GM12864 (cell line): Measurements from ENCODE around the gene PSPC1.

ENCODE experiments used
- DNase-seq: peaks from one replicate; pipeline ENCODE4 v3.0.0-alpha.2; 2011; ENCODE audit warnings: low read depth
- H3K4me3 ChIP-seq: 2 replicates; pipeline ENCODE4 v1.5.1; 2011; ENCODE audit warnings: mild to moderate bottlenecking, low read depth, low read length, control low read depth
- TF ChIP-seq, protein P1 (sequence below): IDR thresholded peaks from 2 replicates; pipeline ENCODE4 v1.5.1; 2011; ENCODE audit warnings: low read depth, mild to moderate bottlenecking, moderate library complexity, low read length, control low read depth, inconsistent platforms; ENCODE audit errors: missing control alignments

The PSPC1 gene

DNA sequence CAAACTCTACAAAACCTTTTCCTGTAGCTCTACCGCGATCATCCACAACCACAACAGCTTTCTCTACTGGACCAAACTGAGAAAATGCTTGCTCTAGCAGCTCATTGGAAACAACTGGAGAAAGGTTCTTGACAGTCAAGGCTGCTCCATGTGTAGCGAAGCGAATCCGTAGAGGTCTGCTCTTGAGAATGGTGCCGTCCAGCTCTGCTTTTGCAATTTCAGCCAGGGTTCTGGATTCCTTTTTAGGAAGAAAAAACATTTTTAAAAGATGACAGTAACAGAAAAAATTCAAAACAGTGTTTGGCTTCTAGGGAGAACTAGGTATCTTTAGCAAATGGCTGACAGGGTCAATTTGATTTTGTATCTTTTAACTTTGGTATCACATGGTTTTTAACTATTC, 10.4 kb downstream of the PSPC1 start:
- no peak for DNase-seq

DNA sequence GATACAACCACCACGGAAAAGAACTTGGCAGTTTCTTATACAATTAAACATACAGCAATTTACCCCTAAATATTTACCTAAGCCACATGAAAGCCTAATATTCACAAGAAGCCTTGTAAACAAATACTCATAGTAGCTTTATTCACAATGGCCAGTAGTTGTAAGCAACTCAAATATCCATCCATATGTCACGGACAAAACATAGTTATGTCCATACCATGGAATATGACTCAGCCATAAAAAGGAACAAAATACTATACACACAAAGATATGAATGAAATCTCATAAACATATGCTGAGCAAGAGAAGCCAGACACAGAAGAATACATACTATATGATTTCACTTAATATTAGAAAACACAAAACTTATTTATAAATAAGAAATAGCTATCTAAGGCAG, 12.9 kb downstream of the PSPC1 start:
- TF ChIP-seq, protein P1, sequence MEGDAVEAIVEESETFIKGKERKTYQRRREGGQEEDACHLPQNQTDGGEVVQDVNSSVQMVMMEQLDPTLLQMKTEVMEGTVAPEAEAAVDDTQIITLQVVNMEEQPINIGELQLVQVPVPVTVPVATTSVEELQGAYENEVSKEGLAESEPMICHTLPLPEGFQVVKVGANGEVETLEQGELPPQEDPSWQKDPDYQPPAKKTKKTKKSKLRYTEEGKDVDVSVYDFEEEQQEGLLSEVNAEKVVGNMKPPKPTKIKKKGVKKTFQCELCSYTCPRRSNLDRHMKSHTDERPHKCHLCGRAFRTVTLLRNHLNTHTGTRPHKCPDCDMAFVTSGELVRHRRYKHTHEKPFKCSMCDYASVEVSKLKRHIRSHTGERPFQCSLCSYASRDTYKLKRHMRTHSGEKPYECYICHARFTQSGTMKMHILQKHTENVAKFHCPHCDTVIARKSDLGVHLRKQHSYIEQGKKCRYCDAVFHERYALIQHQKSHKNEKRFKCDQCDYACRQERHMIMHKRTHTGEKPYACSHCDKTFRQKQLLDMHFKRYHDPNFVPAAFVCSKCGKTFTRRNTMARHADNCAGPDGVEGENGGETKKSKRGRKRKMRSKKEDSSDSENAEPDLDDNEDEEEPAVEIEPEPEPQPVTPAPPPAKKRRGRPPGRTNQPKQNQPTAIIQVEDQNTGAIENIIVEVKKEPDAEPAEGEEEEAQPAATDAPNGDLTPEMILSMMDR, result no peak
- DNase-seq, result no peak
- no peak overlapping the region for H3K4me3 ChIP-seq

More for the DNA sequence above, 10.4 kb downstream of the PSPC1 start:
- no peak overlapping the region for H3K4me3 ChIP-seq
- TF ChIP-seq, protein P1, result no peak

DNA sequence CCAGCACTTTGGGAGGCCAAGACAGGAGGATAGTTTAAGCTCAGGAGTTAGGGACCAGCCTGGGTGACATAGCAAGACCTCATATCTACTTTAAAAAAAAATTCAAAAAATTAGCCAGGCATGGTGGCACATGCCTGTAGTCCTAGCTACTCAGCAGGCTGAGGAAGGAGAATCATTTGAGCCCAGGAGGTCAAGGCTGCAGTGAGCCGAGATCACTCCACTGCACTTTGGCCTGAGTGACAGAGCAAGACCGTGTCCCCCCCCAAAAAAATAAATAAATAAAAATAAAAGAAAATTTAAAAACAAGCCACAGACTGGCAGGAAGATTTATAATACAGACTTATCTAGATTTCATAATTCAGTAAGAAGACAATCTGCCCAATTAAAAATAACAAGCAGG, 14.8 kb downstream of the PSPC1 start:
- H3K4me3 ChIP-seq, result no peak overlapping the region
- DNase-seq, result no peak
- TF ChIP-seq, protein P1, result no peak

DNA sequence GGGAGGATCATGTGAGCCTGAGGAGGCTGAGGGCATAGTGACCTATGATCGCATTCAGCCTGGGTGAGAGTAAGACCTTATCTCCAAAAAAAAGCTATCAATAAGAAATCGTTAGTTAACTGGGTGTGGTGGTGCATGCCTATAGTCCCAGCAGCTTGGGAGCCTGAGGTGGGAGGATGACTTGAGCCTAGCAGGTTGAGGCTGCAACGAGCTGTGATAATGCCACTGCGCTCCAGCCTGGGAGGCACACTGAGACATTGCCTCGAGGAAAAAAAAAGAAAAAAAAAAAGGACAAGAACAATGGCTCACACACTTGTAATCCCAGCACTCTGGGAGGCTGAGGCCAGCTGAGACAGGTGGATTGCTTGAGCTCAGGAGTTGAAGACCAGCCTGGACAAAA, 16.2 kb downstream of the PSPC1 start:
- TF ChIP-seq, protein P1, result no peak
- no peak for DNase-seq
- H3K4me3 ChIP-seq, result no peak overlapping the region

DNA sequence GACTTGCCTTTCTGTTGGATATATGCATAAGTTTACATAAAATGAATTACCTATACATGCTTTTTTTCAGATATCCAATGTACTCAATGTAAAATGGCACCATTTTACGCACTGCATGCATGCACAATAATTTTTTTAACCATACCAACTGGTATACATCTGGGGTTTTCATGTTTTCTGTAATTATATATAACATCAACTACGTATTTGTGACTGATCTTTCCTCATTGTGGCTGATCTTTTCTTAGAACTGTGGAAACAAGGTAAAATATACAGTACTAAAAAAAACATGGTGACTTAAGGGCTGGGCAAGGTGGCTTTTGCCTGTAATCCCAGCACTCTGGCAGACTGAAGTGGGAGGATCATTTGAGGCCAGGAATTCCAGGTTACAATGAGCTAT, 18.5 kb downstream of the PSPC1 start:
- no peak for DNase-seq
- H3K4me3 ChIP-seq, result no peak overlapping the region
- TF ChIP-seq, protein P1, result no peak

DNA sequence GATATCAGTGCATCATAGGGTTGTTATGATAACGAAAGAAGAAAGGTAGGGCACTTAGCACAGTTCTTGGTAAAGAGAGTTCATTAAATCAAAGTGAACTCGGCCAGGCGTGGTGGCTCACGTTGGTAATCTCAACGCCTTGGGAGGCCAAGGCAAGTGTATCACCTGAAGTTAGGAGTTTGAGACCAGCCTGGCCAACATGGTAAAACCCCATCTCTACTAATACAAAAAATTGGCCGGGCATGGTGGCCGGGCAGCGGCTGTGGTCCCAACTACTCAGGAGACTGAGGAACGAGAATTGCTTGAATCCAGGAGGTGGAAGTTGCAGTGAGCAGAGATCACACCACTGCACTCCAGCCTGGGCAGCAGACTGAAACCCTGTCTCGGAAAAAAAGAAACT, 19.1 kb downstream of the PSPC1 start:
- no peak for DNase-seq
- TF ChIP-seq, protein P1, result no peak
- no peak overlapping the region for H3K4me3 ChIP-seq

DNA sequence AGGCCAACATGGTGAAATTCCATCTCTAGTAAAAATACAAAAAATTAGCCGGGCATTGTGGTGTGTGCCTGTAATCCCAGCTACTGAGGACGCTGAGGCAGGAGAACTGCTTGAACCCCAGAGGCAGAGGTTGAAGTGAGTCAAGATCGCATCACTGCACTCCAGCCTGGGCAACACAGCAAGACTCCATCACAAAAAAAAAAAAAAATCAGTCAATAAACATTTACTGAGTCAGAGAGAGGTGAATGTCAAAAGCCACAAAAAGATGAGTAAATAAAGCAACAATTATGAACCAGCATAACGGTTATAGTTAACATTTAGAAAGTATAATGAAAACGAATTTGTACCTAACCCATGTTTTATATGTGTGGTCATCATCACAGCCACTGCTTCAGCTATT, 23.1 kb downstream of the PSPC1 start:
- TF ChIP-seq, protein P1, result no peak
- no peak for DNase-seq
- no peak overlapping the region for H3K4me3 ChIP-seq
